HG02884 (cell line): ENCODE results near the gene SIGLEC6.

Source experiments
- ATAC-seq: cut with Tn5 transposase; IDR thresholded peaks from one replicate; pipeline ENCODE4 v1.9.1; 2021; ENCODE audit warnings: mild to moderate bottlenecking, moderate library complexity; ENCODE audit not compliant: unreplicated experiment

Gene SIGLEC6

GRCh38 chr19:51548891-51549305 is 17.4 kb upstream of the SIGLEC6 start:
- no peak for ATAC-seq

GRCh38 chr19:51548213-51548651 is 16.8 kb upstream of the SIGLEC6 start:
- ATAC-seq, result no peak

GRCh38 chr19:51547397-51548212 is 16.1 kb upstream of the SIGLEC6 start:
- ATAC-seq, result no peak

- no peak for ATAC-seq
Observed at GRCh38 chr19:51546650-51547396, 15.4 kb upstream of the SIGLEC6 start.

GRCh38 chr19:51546107-51546649 is 14.7 kb upstream of the SIGLEC6 start:
- ATAC-seq, result no peak

- no peak for ATAC-seq
Observed at GRCh38 chr19:51544038-51544437, 12.6 kb upstream of the SIGLEC6 start.

GRCh38 chr19:51542699-51543098 is 11.2 kb upstream of the SIGLEC6 start:
- no peak for ATAC-seq

GRCh38 chr19:51541458-51542357 is 10.2 kb upstream of the SIGLEC6 start:
- no peak for ATAC-seq

GRCh38 chr19:51539821-51540366 is 8.4 kb upstream of the SIGLEC6 start:
- no peak for ATAC-seq

GRCh38 chr19:51535535-51535934 is 4.1 kb upstream of the SIGLEC6 start:
- no peak for ATAC-seq

GRCh38 chr19:51530616-51531015 is 854 bp downstream of the SIGLEC6 start:
- ATAC-seq, result no peak

- no peak for ATAC-seq
Observed at GRCh38 chr19:51529301-51529700, 2.2 kb downstream of the SIGLEC6 start.

- no peak for ATAC-seq
Observed at GRCh38 chr19:51525651-51526050, 5.8 kb downstream of the SIGLEC6 start.

- no peak for ATAC-seq
Observed at GRCh38 chr19:51524666-51525264, 6.7 kb downstream of the SIGLEC6 start.

- ATAC-seq, result no peak
Observed at GRCh38 chr19:51521781-51522180, 9.7 kb downstream of the SIGLEC6 start.

GRCh38 chr19:51521357-51521756 is 10.1 kb downstream of the SIGLEC6 start:
- no peak for ATAC-seq

GRCh38 chr19:51520728-51521127 is 10.7 kb downstream of the SIGLEC6 start:
- ATAC-seq, result no peak

GRCh38 chr19:51514866-51515481 is 16.5 kb downstream of the SIGLEC6 start:
- no peak for ATAC-seq

GRCh38 chr19:51513968-51514367 is 17.5 kb downstream of the SIGLEC6 start:
- no peak for ATAC-seq

- no peak for ATAC-seq
Observed at GRCh38 chr19:51511353-51511752, 20.1 kb downstream of the SIGLEC6 start.
